HCT116 (cell line): ENCODE measurements around the gene PLA2G4B. TPM values are rescaled to one million over a fixed set of nuclear protein-coding genes. Genes with fewer than 3 reads are reported as not detected.

ENCODE experiments used
- ATAC-seq: fragments of 200-7000 bp; cut with Tn5 transposase; 2 replicates; pipeline ENCODE4 v1.9.1; 2020; ENCODE audit warnings: mild to moderate bottlenecking, moderate library complexity
- BruUV-seq: library from RNA; stranded (reverse); fragments of 400-500 nt; replicated peaks from 2 replicates; lab custom pipeline; 2021; lab: Mats Ljungman, UMichigan
- CTCF ChIA-PET: fragments of 300-600 bp; sonication (Branson Sonifier 250); formaldehyde crosslinking; loops from one replicate; lab custom pipeline; 2021; ENCODE audit warnings: antibody characterized with exemption; lab: Charles Lee
- POLR2A ChIA-PET: fragments of 300-600, 350-600 bp; sonication (Branson Sonifier 250); formaldehyde crosslinking; loops from one replicate; lab custom pipeline; 2021; ENCODE audit warnings: antibody characterized with exemption; lab: Charles Lee
- RAD21 ChIA-PET, 2 experiments: fragments of 300-600 bp; sonication (Branson Sonifier 250); formaldehyde crosslinking; loops; one replicate each; lab custom pipeline; 2023; ENCODE audit warnings: low total read pairs in 2 of 2; ENCODE audit not compliant: uncharacterized antibody in 2 of 2, unreplicated experiment in 2 of 2, low non-redundant PET in 1 of 2; lab: Charles Lee
- DNase-seq: peaks from one replicate; pipeline ENCODE4 v3.0.0-alpha.2; 2010; ENCODE audit warnings: low read depth, low spot score
- H2AFZ ChIP-seq: fragments of 200-600 bp; shearing (Covaris generic), sonication (generic); 2 replicates; pipeline ENCODE4 v1.6.1; 2017; ENCODE audit warnings: low read depth, mixed run types, mixed read lengths, antibody characterized with exemption, low read length; ENCODE audit not compliant: poor library complexity, severe bottlenecking
- H3K27ac ChIP-seq: 2 replicates; pipeline ENCODE4 v1.5.1; 2012; ENCODE audit warnings: low read depth, low read length
- H3K27me3 ChIP-seq: fragments of 200-600 bp; sonication (generic); 2 replicates; pipeline ENCODE4 v1.6.1; 2016; ENCODE audit warnings: mixed run types, low read length, mixed read lengths; ENCODE audit not compliant: insufficient read depth
- H3K36me3 ChIP-seq, 2 experiments: fragments of 200-500 bp in 1 of 2; fragments of 200-600 bp in 1 of 2; sonication (Bioruptor generic) in 1 of 2; sonication (generic) in 1 of 2; 2 replicates each; pipeline versions ENCODE4 v1.5.1 to v1.6.1; 2014 to 2016; ENCODE audit warnings: low read length in 2 of 2, inconsistent platforms in 1 of 2, mixed read lengths in 1 of 2, mixed run types in 1 of 2; ENCODE audit not compliant: insufficient read depth in 2 of 2, control insufficient read depth in 1 of 2
- H3K4me1 ChIP-seq, 2 experiments: fragments of 200-600 bp in 1 of 2; sonication (generic) in 1 of 2; 2 replicates each; pipeline versions ENCODE4 v1.5.1 to v1.6.1; 2012 to 2017; ENCODE audit warnings: low read length in 2 of 2, inconsistent platforms in 1 of 2, mild to moderate bottlenecking in 1 of 2, mixed read lengths in 1 of 2, mixed run types in 1 of 2, moderate library complexity in 1 of 2; ENCODE audit not compliant: insufficient read depth in 2 of 2, control insufficient read depth in 1 of 2
- H3K4me2 ChIP-seq: fragments of 200-600 bp; sonication (generic); 2 replicates; pipeline ENCODE4 v1.6.1; 2017; ENCODE audit warnings: mixed run types, low read length, mixed read lengths
- H3K4me3 ChIP-seq, 2 experiments: fragments of 200-600 bp in 1 of 2; sonication (generic) in 1 of 2; replicated peaks in 1 of 2; 2 replicates each; pipeline ENCODE4 v1.5.1; 2011 to 2016; ENCODE audit warnings: low read length in 2 of 2, control low read depth in 1 of 2, low read depth in 1 of 2, mild to moderate bottlenecking in 1 of 2, mixed read lengths in 1 of 2, mixed run types in 1 of 2
- H3K79me2 ChIP-seq: fragments of 200-600 bp; sonication (generic); 2 replicates; pipeline ENCODE4 v1.6.1; 2017; ENCODE audit warnings: mild to moderate bottlenecking, mixed run types, low read length, moderate library complexity, mixed read lengths; ENCODE audit not compliant: insufficient read depth
- H3K9ac ChIP-seq: fragments of 200-600 bp; sonication (generic); 2 replicates; pipeline ENCODE4 v1.6.1; 2016; ENCODE audit warnings: low read length, mixed read lengths
- H3K9me2 ChIP-seq: fragments of 200-600 bp; sonication (generic), shearing (Covaris generic); 2 replicates; pipeline ENCODE4 v1.6.1; 2017; ENCODE audit warnings: mixed run types, mild to moderate bottlenecking, moderate library complexity; ENCODE audit not compliant: insufficient read depth
- H3K9me3 ChIP-seq, 2 experiments: fragments of 200-500 bp in 1 of 2; fragments of 200-600 bp in 1 of 2; sonication (Bioruptor generic) in 1 of 2; sonication (generic) in 1 of 2; 2 replicates each; pipeline ENCODE4 v1.6.1; 2014 to 2017; ENCODE audit warnings: low read length in 2 of 2, mixed read lengths in 2 of 2, inconsistent platforms in 1 of 2, low read depth in 1 of 2, mild to moderate bottlenecking in 1 of 2, mixed run types in 1 of 2, moderate library complexity in 1 of 2; ENCODE audit not compliant: control insufficient read depth in 1 of 2, insufficient read depth in 1 of 2
- H4K20me1 ChIP-seq: fragments of 200-600 bp; sonication (generic), shearing (Covaris generic); 2 replicates; pipeline ENCODE4 v1.6.1; 2017; ENCODE audit warnings: mixed run types, mild to moderate bottlenecking, moderate library complexity; ENCODE audit not compliant: insufficient read depth
- ATF3 ChIP-seq: IDR thresholded peaks from 2 replicates; pipeline ENCODE4 v1.6.1; 2012
- CBX3 ChIP-seq: IDR thresholded peaks from 2 replicates; pipeline ENCODE4 v1.6.1; 2012; ENCODE audit warnings: low read depth
- EGR1 ChIP-seq: IDR thresholded peaks from 2 replicates; pipeline ENCODE4 v1.6.1; 2012; ENCODE audit warnings: low read depth
- ELF1 ChIP-seq: IDR thresholded peaks from 2 replicates; pipeline ENCODE4 v1.6.1; 2012; ENCODE audit warnings: low read depth, borderline replicate concordance
- FOSL1 ChIP-seq: IDR thresholded peaks from 2 replicates; pipeline ENCODE4 v1.6.1; 2012; ENCODE audit warnings: low read depth
- MAX ChIP-seq: IDR thresholded peaks from 2 replicates; pipeline ENCODE4 v1.6.1; 2012
- POLR2A ChIP-seq: IDR thresholded peaks from 2 replicates; pipeline ENCODE4 v1.7.0; 2011; ENCODE audit warnings: borderline replicate concordance; ENCODE audit not compliant: insufficient read depth, insufficient read length; ENCODE audit errors: extremely low read depth
- POLR2AphosphoS5 ChIP-seq: IDR thresholded peaks from 2 replicates; pipeline ENCODE4 v1.6.1; 2011; ENCODE audit warnings: mild to moderate bottlenecking, low read depth, low read length, moderate library complexity
- RAD21 ChIP-seq: IDR thresholded peaks from 2 replicates; pipeline ENCODE4 v1.6.1; 2012; ENCODE audit warnings: low read depth, mild to moderate bottlenecking
- SIN3A ChIP-seq: IDR thresholded peaks from 2 replicates; pipeline ENCODE4 v1.6.1; 2012; ENCODE audit warnings: low read depth
- SP1 ChIP-seq: IDR thresholded peaks from 2 replicates; pipeline ENCODE4 v1.6.1; 2012; ENCODE audit warnings: low read depth
- SRF ChIP-seq: IDR thresholded peaks from 2 replicates; pipeline ENCODE4 v1.6.1; 2012; ENCODE audit warnings: low read depth
- TCF7L2 ChIP-seq: IDR thresholded peaks from 2 replicates; pipeline ENCODE4 v1.7.0; 2011; ENCODE audit warnings: borderline replicate concordance, inconsistent platforms; ENCODE audit not compliant: insufficient read depth, insufficient read length; ENCODE audit errors: extremely low read depth
- YY1 ChIP-seq: IDR thresholded peaks from 2 replicates; pipeline ENCODE4 v1.6.1; 2011; ENCODE audit warnings: low read length, low read depth, moderate library complexity, mild to moderate bottlenecking; ENCODE audit not compliant: insufficient replicate concordance; ENCODE audit errors: extremely low read depth
- ZBTB33 ChIP-seq: IDR thresholded peaks from 2 replicates; pipeline ENCODE4 v1.6.1; 2011; ENCODE audit warnings: mild to moderate bottlenecking, low read length, moderate library complexity; ENCODE audit not compliant: insufficient replicate concordance; ENCODE audit errors: extremely low read depth
- ZFX ChIP-seq: fragments of 450-650 bp; IDR thresholded peaks from 2 replicates; pipeline ENCODE4 v1.6.1; 2017
- ZNF274 ChIP-seq: fragments of 200-500 bp; sonication (Bioruptor generic); IDR thresholded peaks from 2 replicates; pipeline ENCODE4 v1.6.1; 2014; ENCODE audit warnings: mild to moderate bottlenecking, low read depth, low read length, inconsistent platforms
- intact Hi-C: fragments of 100-400 bp; cut with micrococcal nuclease; formaldehyde crosslinking; loops from 2 replicates; pipeline ENCODE4 v1.10.0; 2022
- total RNA-seq: library from RNA; stranded (reverse); gene quantifications from one replicate; pipeline ENCODE4 v1.2.1, GENCODE V29; 2021; ENCODE audit not compliant: unreplicated experiment
- TF ChIP-seq, protein P1 (sequence below), 3 experiments: fragments of 200-600 bp in 1 of 3; sonication (generic) in 1 of 3; IDR thresholded peaks in 2 of 3; conservative IDR thresholded peaks in 1 of 3; 2 replicates each; pipeline ENCODE4 v1.5.1; 2012 to 2017; ENCODE audit warnings: low read depth in 2 of 3, low read length in 2 of 3, antibody characterized with exemption in 1 of 3, borderline replicate concordance in 1 of 3, control low read depth in 1 of 3, mild to moderate bottlenecking in 1 of 3, mixed read lengths in 1 of 3, mixed run types in 1 of 3, moderate library complexity in 1 of 3; ENCODE audit not compliant: insufficient read depth in 1 of 3

PLA2G4B gene
- total RNA-seq, 1 experiment from 2014 or later, result 4.7 TPM

GRCh38 chr15:41813426-41813825 lies 25.2 kb upstream of the PLA2G4B start:
- POLR2A ChIA-PET, result no interaction called here
- RAD21 ChIA-PET, result no interaction called here
- H3K9me3 ChIP-seq, result no peaks in the 10 kb centered on the region
- TF ChIP-seq SIN3A (no peak), SRF (no peak), ZBTB33 (no peak), EGR1 (no peak), YY1 (no peak), SP1 (no peak), ZNF274 (no peak), TCF7L2 (no peak), POLR2A (no peak), ELF1 (no peak), ZFX (no peak), FOSL1 (no peak), ATF3 (no peak), CBX3 (no peak), MAX (no peak), RAD21 (no peak), POLR2AphosphoS5 (no peak)
- TF ChIP-seq, protein P1, sequence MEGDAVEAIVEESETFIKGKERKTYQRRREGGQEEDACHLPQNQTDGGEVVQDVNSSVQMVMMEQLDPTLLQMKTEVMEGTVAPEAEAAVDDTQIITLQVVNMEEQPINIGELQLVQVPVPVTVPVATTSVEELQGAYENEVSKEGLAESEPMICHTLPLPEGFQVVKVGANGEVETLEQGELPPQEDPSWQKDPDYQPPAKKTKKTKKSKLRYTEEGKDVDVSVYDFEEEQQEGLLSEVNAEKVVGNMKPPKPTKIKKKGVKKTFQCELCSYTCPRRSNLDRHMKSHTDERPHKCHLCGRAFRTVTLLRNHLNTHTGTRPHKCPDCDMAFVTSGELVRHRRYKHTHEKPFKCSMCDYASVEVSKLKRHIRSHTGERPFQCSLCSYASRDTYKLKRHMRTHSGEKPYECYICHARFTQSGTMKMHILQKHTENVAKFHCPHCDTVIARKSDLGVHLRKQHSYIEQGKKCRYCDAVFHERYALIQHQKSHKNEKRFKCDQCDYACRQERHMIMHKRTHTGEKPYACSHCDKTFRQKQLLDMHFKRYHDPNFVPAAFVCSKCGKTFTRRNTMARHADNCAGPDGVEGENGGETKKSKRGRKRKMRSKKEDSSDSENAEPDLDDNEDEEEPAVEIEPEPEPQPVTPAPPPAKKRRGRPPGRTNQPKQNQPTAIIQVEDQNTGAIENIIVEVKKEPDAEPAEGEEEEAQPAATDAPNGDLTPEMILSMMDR (IDR thresholded peaks at IDR 0.05 in 2 of 3, conservative IDR thresholded peaks at IDR 0.05 in 1 of 3; ENCODE audit: borderline replicate concordance in 1 of 3, insufficient read depth in 1 of 3, low read depth in 2 of 3, low read length in 2 of 3), result no peak
- TF ChIP-seq, all 23 proteins: peak for 0
- Histone ChIP-seq H3K9ac (no peak overlapping the region), H3K4me1 (peaks cover 0 to 8% of the 10 kb centered on the region in 2 experiments; a peak in 2 of 4 replicates), H4K20me1 (no peaks in the 10 kb centered on the region), H3K4me2 (no peak overlapping the region), H3K36me3 (peaks cover 3 to 9% of the 10 kb centered on the region in 2 experiments; a peak in 2 of 4 replicates), H3K27ac (no peak overlapping the region), H3K79me2 (no peaks in the 10 kb centered on the region), H3K9me2 (no peaks in the 10 kb centered on the region), H3K4me3 (no peak overlapping the region), H3K27me3 (no peaks in the 10 kb centered on the region), H2AFZ (no peak overlapping the region)
- DNase-seq, result no peak
- CTCF ChIA-PET, result interaction anchor here (3.6 to 5.7 kb wide), 2 partner anchors 40 to 347 kb away, joined by 28 to 125 read pairs; partner anchors contain the start of gene MAPKBP1
- no TSS peak for BruUV-seq
- intact Hi-C loops, result no loop called here
- ATAC-seq, result no peak
